H1 (cell line): ENCODE data around the gene SUMF1. TPM values are rescaled to one million over a fixed set of nuclear protein-coding genes. Genes with fewer than 3 reads are reported as not detected.

ENCODE experiments used
- CTCF ChIP-seq, 3 experiments: IDR thresholded peaks; 1 replicate in 2 of 3; 2 replicates in 1 of 3; pipeline versions ENCODE4 v1.5.1 to v1.6.1; 2011; ENCODE audit warnings: low read length in 3 of 3, mild to moderate bottlenecking in 3 of 3, inconsistent platforms in 2 of 3, low read depth in 1 of 3, moderate library complexity in 1 of 3; ENCODE audit not compliant: insufficient read depth in 1 of 3; ENCODE audit errors: control extremely low read depth in 1 of 3
- polyA plus RNA-seq, 7 experiments: library from polyadenylated mRNA; depleted of rRNA in 3 of 7; stranded (reverse) in 5 of 7; unstranded in 2 of 7; fragments of >200 nt in 5 of 7; fragments of 200-250 nt in 2 of 7; gene quantifications; 1 replicate in 5 of 7; 2 replicates in 1 of 7; 4 replicates in 1 of 7; pipeline versions ENCODE4 v1.2.1 to v1.2.3, GENCODE V29; 2011 to 2013; ENCODE audit warnings: missing spikeins in 2 of 7, mixed read lengths in 2 of 7
- total RNA-seq: library from RNA; stranded (reverse); fragmentation: NEBNext Ultra II Directional; extraction: Animal tissue kit (Norgen Biotek cat#: 25700); gene quantifications from 2 replicates; pipeline ENCODE4 v1.2.1, GENCODE V29; 2021

SUMF1 gene
- total and polyA plus RNA-seq, 2 of the 8 experiments (the other 6 are each of a cell fraction or from before 2014, with no cell fraction given) = 12.5 to 15.0 TPM

- TF ChIP-seq CTCF (IDR thresholded peaks at IDR 0.05; ENCODE audit: control extremely low read depth in 1 of 3, insufficient read depth in 1 of 3, low read depth in 1 of 3, low read length in 3 of 3) = no peak
These were observed 74.1 kb downstream of the SUMF1 start (continued) for GRCh38 chr3:4392992-4393391.
